Tibial artery (tissue), 4 donors: ENCODE results near the gene PLTP.

Source experiments
- DNase-seq, 2 donors: peaks; one replicate each; pipeline ENCODE4 v3.0.0-alpha.2; 2019
- H3K27ac ChIP-seq, 2 donors: fragments of 200-600 bp; sonication (generic) in 1 of 2; 1 replicate in 1 of 2; 2 replicates in 1 of 2; pipeline ENCODE4 v1.5.1; 2018 to 2019; ENCODE audit warnings: mild to moderate bottlenecking in 1 of 2
- H3K27me3 ChIP-seq, 2 donors: fragments of 200-600 bp; sonication (generic) in 1 of 2; one replicate each; pipeline versions ENCODE4 v1.5.1 to v1.6.0; 2016 to 2019
- H3K36me3 ChIP-seq, 3 donors: fragments of 200-600 bp; sonication (generic) in 2 of 3; one replicate each; pipeline ENCODE4 v1.5.1; 2016 to 2019; ENCODE audit warnings: mild to moderate bottlenecking in 2 of 3
- H3K4me1 ChIP-seq, 4 donors: fragments of 200-600 bp; sonication (generic) in 2 of 4; 1 replicate in 3 of 4; 2 replicates in 1 of 4; pipeline ENCODE4 v1.5.1; 2016 to 2019
- H3K4me3 ChIP-seq, 2 donors: fragments of 200-600 bp; sonication (generic) in 1 of 2; 1 replicate in 1 of 2; 2 replicates in 1 of 2; pipeline ENCODE4 v1.5.1; 2018 to 2019; ENCODE audit warnings: mild to moderate bottlenecking in 2 of 2
- H3K9me3 ChIP-seq, 3 donors: fragments of 200-600 bp; sonication (generic) in 1 of 3; one replicate each; pipeline ENCODE4 v1.5.1; 2016 to 2019
- CTCF ChIP-seq, 2 experiments: fragments of 200-600 bp in 1 of 2; fragments of 450-650 bp in 1 of 2; IDR thresholded peaks; one replicate each; pipeline ENCODE4 v1.5.1; 2017 to 2019; ENCODE audit warnings: antibody characterized with exemption in 2 of 2, mild to moderate bottlenecking in 1 of 2, moderate library complexity in 1 of 2
- intact Hi-C: fragments of 100-400 bp; cut with DNase I; formaldehyde crosslinking; loops from one replicate; pipeline ENCODE4 v1.15.0; 2023; ENCODE audit warnings: low total_unique reads

Gene PLTP

GRCh38 chr20:45886590-45887345 lies 25.2 kb downstream of the PLTP start:
- intact Hi-C loops, result loop anchor here (10.0 kb wide), 1 partner anchor 92 kb away; the partner anchor contains the start of genes DNTTIP1 and WFDC3
- DNase-seq, result no peak
- Histone ChIP-seq H3K27ac (no peak overlapping the region), H3K27me3 (no peaks in the 10 kb centered on the region), H3K4me1 (peaks cover 0 to 34% (median 22%) of the 10 kb centered on the region in 4 donors), H3K36me3 (peaks cover 11 to 52% (median 41%) of the 10 kb centered on the region in 3 donors), H3K4me3 (no peak overlapping the region), H3K9me3 (no peaks in the 10 kb centered on the region)
- no peak for TF ChIP-seq CTCF (IDR thresholded peaks at IDR 0.05)

GRCh38 chr20:45883100-45883469 lies 28.9 kb downstream of the PLTP start:
- no peak for DNase-seq
- peaks cover 0 to 17% (median 13%) of the 10 kb centered on the region in 4 donors for H3K4me1 ChIP-seq
- intact Hi-C loops, result loop anchor here (10.0 kb wide), 1 partner anchor 88 kb away; the partner anchor contains the start of genes DNTTIP1 and WFDC3

GRCh38 chr20:45882469-45883099 lies 29.4 kb downstream of the PLTP start:
- H3K36me3 ChIP-seq, result peaks cover 16 to 52% (median 42%) of the 10 kb centered on the region in 3 donors

More at GRCh38 chr20:45883100-45883469, 28.9 kb downstream of the PLTP start:
- no peak overlapping the region for H3K27ac ChIP-seq
- no peaks in the 10 kb centered on the region for H3K27me3 ChIP-seq
- H3K9me3 ChIP-seq, result no peaks in the 10 kb centered on the region
- no peak for TF ChIP-seq CTCF (IDR thresholded peaks at IDR 0.05)
- H3K4me3 ChIP-seq, result no peak overlapping the region
- peaks cover 11 to 50% (median 39%) of the 10 kb centered on the region in 3 donors for H3K36me3 ChIP-seq

GRCh38 chr20:45880988-45881788 lies 30.8 kb downstream of the PLTP start, which contains the start of gene ZSWIM1:
Gene ZSWIM1, plus strand, starts transcription at chr20:45881227. Its CDS starts 1,366 bp downstream, at chr20:45882593.
- Histone ChIP-seq H3K27ac (peak within 1 kb of the TSS; percentile 81 to 83), H3K9me3 (no peaks in the 10 kb centered on the region), H3K27me3 (no peaks in the 10 kb centered on the region), H3K36me3 (peaks cover 24 to 49% (median 39%) of the 10 kb centered on the region in 3 donors), H3K4me1 (peaks cover 0 to 17% (median 13%) of the 10 kb centered on the region in 4 donors), H3K4me3 (peak within 1 kb of the TSS; percentile 56 to 67)
- peak in 1 of 2 experiments; percentile 19 for TF ChIP-seq CTCF (IDR thresholded peaks at IDR 0.05)
- intact Hi-C loops, result loop anchor here (10.0 kb wide), 1 partner anchor 86 kb away; the partner anchor contains the start of genes DNTTIP1 and WFDC3
- peak; percentile 100 for DNase-seq

More at GRCh38 chr20:45882469-45883099, 29.4 kb downstream of the PLTP start:
- no peaks in the 10 kb centered on the region for H3K27me3 ChIP-seq
- peaks cover 0 to 17% (median 13%) of the 10 kb centered on the region in 4 donors for H3K4me1 ChIP-seq
- H3K4me3 ChIP-seq, result no peak overlapping the region
- intact Hi-C loops, result loop anchor here (10.0 kb wide), 1 partner anchor 88 kb away; the partner anchor contains the start of genes DNTTIP1 and WFDC3
- DNase-seq, result no peak
- H3K27ac ChIP-seq, result no peak overlapping the region
- no peak for TF ChIP-seq CTCF (IDR thresholded peaks at IDR 0.05)
- H3K9me3 ChIP-seq, result no peaks in the 10 kb centered on the region
